Testis (tissue), 2 donors: Measurements from ENCODE around the gene BSND.

ENCODE experiments used
- POLR2A ChIP-seq: fragments of 450-650 bp; IDR thresholded peaks from one replicate; pipeline ENCODE4 v1.6.1; 2017; ENCODE audit warnings: antibody characterized with exemption, mild to moderate bottlenecking, moderate library complexity
- TF ChIP-seq, protein P1 (sequence below), 3 experiments: fragments of 450-650 bp in 2 of 3; fragments of 200-600 bp in 1 of 3; sonication (generic) in 1 of 3; IDR thresholded peaks; one replicate each; pipeline ENCODE4 v1.5.1; 2016 to 2019; ENCODE audit warnings: antibody characterized with exemption in 3 of 3, mild to moderate bottlenecking in 2 of 3, moderate library complexity in 1 of 3

DNA sequence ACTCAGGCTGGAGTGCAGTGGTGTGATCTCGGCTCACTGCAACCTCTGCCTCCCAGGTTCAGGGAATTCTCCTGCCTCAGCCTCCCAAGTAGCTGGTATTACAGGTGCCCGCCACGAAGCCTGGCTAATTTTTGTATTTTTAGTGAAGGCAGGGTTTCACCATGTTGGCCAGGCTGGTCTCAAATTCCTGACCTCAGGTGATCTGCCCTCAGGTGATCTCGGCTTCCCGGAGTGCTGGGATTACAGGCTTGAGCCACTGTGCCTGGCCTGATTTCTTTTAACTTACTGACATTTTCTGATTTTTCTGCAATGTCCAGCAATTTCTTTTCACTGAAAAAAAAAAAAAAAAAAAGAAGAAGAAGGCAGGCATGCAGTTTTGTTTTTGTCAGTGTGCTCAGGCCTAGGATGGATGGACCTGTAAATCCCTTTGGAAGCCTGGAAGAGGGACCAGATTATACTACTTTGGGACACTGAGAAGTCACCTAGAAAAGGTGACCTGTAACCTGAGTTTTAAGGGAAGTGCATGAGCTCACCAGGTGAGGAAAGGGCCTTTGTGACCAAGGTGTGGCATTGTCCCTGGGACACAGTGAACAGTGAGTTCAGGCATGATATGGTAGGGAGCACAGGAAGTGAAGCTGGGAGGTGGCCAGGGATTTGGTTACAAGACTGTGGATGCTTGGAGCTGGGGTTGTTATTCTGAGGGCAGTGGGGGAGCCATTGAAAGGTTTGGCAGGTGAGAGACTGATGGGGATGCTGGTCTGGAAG lies 21.0 kb upstream of the BSND start:
- no peak for TF ChIP-seq POLR2A
- TF ChIP-seq, protein P1, sequence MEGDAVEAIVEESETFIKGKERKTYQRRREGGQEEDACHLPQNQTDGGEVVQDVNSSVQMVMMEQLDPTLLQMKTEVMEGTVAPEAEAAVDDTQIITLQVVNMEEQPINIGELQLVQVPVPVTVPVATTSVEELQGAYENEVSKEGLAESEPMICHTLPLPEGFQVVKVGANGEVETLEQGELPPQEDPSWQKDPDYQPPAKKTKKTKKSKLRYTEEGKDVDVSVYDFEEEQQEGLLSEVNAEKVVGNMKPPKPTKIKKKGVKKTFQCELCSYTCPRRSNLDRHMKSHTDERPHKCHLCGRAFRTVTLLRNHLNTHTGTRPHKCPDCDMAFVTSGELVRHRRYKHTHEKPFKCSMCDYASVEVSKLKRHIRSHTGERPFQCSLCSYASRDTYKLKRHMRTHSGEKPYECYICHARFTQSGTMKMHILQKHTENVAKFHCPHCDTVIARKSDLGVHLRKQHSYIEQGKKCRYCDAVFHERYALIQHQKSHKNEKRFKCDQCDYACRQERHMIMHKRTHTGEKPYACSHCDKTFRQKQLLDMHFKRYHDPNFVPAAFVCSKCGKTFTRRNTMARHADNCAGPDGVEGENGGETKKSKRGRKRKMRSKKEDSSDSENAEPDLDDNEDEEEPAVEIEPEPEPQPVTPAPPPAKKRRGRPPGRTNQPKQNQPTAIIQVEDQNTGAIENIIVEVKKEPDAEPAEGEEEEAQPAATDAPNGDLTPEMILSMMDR (IDR thresholded peaks at IDR 0.05): no peak
